Hepatocyte (in vitro differentiated cells): ENCODE data around the gene CEP170B. TPM values are rescaled to one million over a fixed set of nuclear protein-coding genes. Genes with fewer than 3 reads are reported as not detected.
A peak's percentile ranks its signal among the peaks of the same experiment; 100 is the strongest.
"Not testable (repeated sequence)": the region's sequence is repeated elsewhere in the genome, so short reads cannot be mapped to it uniquely, and the experiment has no call there.

Source experiments
- DNase-seq: peaks from one replicate; pipeline ENCODE4 v3.0.0-alpha.2; 2016; ENCODE audit warnings: low spot score
- H2AFZ ChIP-seq: fragments of 200-600 bp; sonication (generic); 2 replicates; pipeline ENCODE4 v1.6.0; 2016; ENCODE audit warnings: antibody characterized with exemption, mild to moderate bottlenecking
- H3K27ac ChIP-seq: fragments of 200-600 bp; sonication (generic); 2 replicates; pipeline ENCODE4 v1.5.1; 2016; ENCODE audit warnings: mild to moderate bottlenecking
- H3K27me3 ChIP-seq: fragments of 200-600 bp; sonication (generic); 2 replicates; pipeline ENCODE4 v1.6.1; 2016
- H3K36me3 ChIP-seq: fragments of 200-600 bp; sonication (generic); replicated peaks from 2 replicates; pipeline ENCODE4 v1.5.1; 2016; ENCODE audit warnings: low read depth; ENCODE audit not compliant: insufficient read depth
- H3K4me1 ChIP-seq: fragments of 200-600 bp; sonication (generic); 2 replicates; pipeline ENCODE4 v1.5.1; 2016; ENCODE audit warnings: mild to moderate bottlenecking, moderate library complexity; ENCODE audit not compliant: insufficient read depth
- H3K4me2 ChIP-seq: fragments of 200-600 bp; sonication (generic); 2 replicates; pipeline ENCODE4 v1.6.0; 2016
- H3K4me3 ChIP-seq: fragments of 200-600 bp; sonication (generic); 2 replicates; pipeline ENCODE4 v1.5.1; 2016; ENCODE audit warnings: mild to moderate bottlenecking
- H3K79me2 ChIP-seq: fragments of 200-600 bp; sonication (generic); 2 replicates; pipeline ENCODE4 v1.6.0; 2017; ENCODE audit warnings: mild to moderate bottlenecking
- H3K9me2 ChIP-seq: fragments of 200-600 bp; sonication (generic); replicated peaks from 2 replicates; pipeline ENCODE4 v1.6.0; 2017; ENCODE audit warnings: mild to moderate bottlenecking; ENCODE audit not compliant: insufficient read depth
- H3K9me3 ChIP-seq: fragments of 200-600 bp; sonication (generic); 2 replicates; pipeline ENCODE4 v1.5.1; 2016; ENCODE audit warnings: low read depth, mild to moderate bottlenecking
- H4K20me1 ChIP-seq: fragments of 200-600 bp; sonication (generic); 2 replicates; pipeline ENCODE4 v1.6.0; 2016; ENCODE audit warnings: mild to moderate bottlenecking; ENCODE audit not compliant: insufficient read depth, poor library complexity, severe bottlenecking
- EZH2 ChIP-seq: fragments of 200-600 bp; sonication (generic); IDR thresholded peaks from 2 replicates; pipeline ENCODE4 v1.6.1; 2016; ENCODE audit warnings: antibody characterized with exemption, mild to moderate bottlenecking, borderline replicate concordance
- EZH2phosphoT487 ChIP-seq: fragments of 200-600 bp; sonication (generic); IDR thresholded peaks from one replicate; pipeline ENCODE4 v1.6.1; 2018; ENCODE audit warnings: antibody characterized with exemption, mild to moderate bottlenecking, low read depth, moderate library complexity; ENCODE audit not compliant: unreplicated experiment, severe bottlenecking
- WGBS: methylation state at CpG from one replicate; pipeline ENCODE4 v1.1.6; 2016; ENCODE audit warnings: low lambda C conversion rate; ENCODE audit errors: missing lambda C conversion rate; 5-methylcytosine and 5-hydroxymethylcytosine counted together
- polyA plus RNA-seq: library from polyadenylated mRNA; unstranded; fragments of >200 nt; fragmentation: Nextera tagmentation; extraction: Ambion mirVana; gene quantifications from 2 replicates; pipeline ENCODE4 v1.2.1, GENCODE V29; 2016
- total RNA-seq: library from RNA; depleted of rRNA; stranded (reverse); fragments of >200 nt; gene quantifications from 2 replicates; pipeline ENCODE4 v1.2.3, GENCODE V29; 2014
- TF ChIP-seq, protein P1 (sequence below): fragments of 200-600 bp; sonication (generic); IDR thresholded peaks from 2 replicates; pipeline ENCODE4 v1.5.1; 2016; ENCODE audit warnings: antibody characterized with exemption, mild to moderate bottlenecking; ENCODE audit not compliant: poor library complexity

The CEP170B gene
- total and polyA plus RNA-seq, 2 experiments from 2014 or later: 7.6 to 20.3 TPM

DNA sequence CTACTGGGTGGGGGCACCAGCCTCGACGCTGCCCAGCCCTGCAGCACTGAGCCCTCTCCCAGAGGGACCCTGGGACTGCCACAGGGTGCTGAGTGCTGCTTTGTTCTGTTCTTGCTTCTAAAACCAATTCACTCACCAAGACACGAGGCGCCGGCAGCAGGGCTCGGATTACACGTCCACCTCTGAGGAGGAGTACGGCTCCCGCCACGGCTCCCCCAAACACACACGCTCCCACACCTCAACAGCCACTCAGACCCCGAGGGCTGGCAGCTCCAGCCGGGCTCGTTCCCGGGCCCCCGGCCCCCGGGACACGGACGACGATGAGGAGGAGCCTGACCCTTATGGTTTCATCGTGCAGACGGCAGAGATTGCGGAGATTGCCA is 24.3 kb downstream of the CEP170B start:
- no peaks in the 10 kb centered on the region for H3K27me3 ChIP-seq

DNA sequence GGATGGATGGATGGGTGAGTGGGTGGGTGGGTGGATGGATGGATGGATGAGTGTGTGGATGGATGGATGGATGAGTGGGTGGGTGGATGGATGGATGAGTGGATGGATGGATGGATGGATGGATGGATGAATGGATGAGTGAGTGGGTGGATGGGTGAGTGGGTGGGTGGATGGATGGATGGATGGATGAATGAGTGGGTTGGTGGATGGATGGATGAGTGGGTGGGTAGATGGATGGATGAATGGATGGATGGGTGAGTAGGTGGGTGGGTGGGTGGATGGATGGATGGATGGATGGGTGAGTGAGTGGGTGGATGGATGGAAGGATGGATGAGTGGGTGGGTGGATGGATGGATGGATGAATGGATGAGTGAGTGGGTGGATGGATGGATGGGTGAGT is 25.2 kb downstream of the CEP170B start:
- not testable (repeated sequence) for H3K4me2 ChIP-seq, H2AFZ ChIP-seq, H3K4me1 ChIP-seq, H3K4me3 ChIP-seq, H3K36me3 ChIP-seq, H3K9me3 ChIP-seq, H3K27me3 ChIP-seq, H3K79me2 ChIP-seq, H3K9me2 ChIP-seq, DNase-seq, H3K27ac ChIP-seq, H4K20me1 ChIP-seq

More for the DNA sequence above, 24.3 kb downstream of the CEP170B start:
- Histone ChIP-seq H3K9me3 (no peaks in the 10 kb centered on the region), H4K20me1 (no peaks in the 10 kb centered on the region), H2AFZ (no peak overlapping the region), H3K27ac (no peak overlapping the region), H3K4me3 (no peak overlapping the region), H3K36me3 (no peaks in the 10 kb centered on the region), H3K4me1 (no peaks in the 10 kb centered on the region), H3K9me2 (no peaks in the 10 kb centered on the region), H3K4me2 (no peak overlapping the region), H3K79me2 (no peaks in the 10 kb centered on the region)
- TF ChIP-seq EZH2 (no peak), EZH2phosphoT487 (no peak)
- no peak for DNase-seq
- WGBS: 95% methylated on average over 23 of the region's 23 CpGs

DNA sequence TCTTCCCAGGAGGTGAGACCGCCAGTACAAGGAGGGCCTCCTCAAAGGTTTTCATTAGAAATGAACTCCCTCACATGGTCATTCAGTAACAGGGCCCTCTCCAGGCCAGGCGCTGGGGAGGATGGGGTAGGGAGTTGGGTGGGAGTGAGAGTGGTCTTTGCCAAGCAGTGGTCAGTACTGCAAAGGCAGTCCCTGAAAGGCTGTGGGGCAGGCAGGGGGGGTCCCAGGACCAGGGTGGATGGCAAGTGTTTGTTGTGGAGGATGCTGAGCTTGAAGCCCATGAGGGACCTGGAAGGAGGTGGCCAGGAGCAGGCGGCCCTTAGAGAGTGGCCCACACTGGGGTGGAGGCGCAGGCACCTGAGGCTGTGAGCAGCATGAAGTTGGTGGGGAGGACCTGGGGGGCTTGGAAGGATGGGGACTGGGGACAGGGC is 26.1 kb downstream of the CEP170B start:
- Histone ChIP-seq H2AFZ (no peak overlapping the region), H3K36me3 (no peaks in the 10 kb centered on the region), H3K9me3 (no peaks in the 10 kb centered on the region), H3K9me2 (no peaks in the 10 kb centered on the region), H3K27ac (no peak overlapping the region), H3K27me3 (no peaks in the 10 kb centered on the region), H3K4me3 (no peak overlapping the region), H3K4me2 (no peak overlapping the region), H3K79me2 (no peaks in the 10 kb centered on the region), H4K20me1 (no peaks in the 10 kb centered on the region), H3K4me1 (no peaks in the 10 kb centered on the region)
- WGBS: 93% methylated on average over 4 of the region's 4 CpGs
- TF ChIP-seq EZH2 (no peak), EZH2phosphoT487 (no peak)
- TF ChIP-seq, protein P1, sequence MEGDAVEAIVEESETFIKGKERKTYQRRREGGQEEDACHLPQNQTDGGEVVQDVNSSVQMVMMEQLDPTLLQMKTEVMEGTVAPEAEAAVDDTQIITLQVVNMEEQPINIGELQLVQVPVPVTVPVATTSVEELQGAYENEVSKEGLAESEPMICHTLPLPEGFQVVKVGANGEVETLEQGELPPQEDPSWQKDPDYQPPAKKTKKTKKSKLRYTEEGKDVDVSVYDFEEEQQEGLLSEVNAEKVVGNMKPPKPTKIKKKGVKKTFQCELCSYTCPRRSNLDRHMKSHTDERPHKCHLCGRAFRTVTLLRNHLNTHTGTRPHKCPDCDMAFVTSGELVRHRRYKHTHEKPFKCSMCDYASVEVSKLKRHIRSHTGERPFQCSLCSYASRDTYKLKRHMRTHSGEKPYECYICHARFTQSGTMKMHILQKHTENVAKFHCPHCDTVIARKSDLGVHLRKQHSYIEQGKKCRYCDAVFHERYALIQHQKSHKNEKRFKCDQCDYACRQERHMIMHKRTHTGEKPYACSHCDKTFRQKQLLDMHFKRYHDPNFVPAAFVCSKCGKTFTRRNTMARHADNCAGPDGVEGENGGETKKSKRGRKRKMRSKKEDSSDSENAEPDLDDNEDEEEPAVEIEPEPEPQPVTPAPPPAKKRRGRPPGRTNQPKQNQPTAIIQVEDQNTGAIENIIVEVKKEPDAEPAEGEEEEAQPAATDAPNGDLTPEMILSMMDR: no peak
- DNase-seq: peak; percentile 3

DNA sequence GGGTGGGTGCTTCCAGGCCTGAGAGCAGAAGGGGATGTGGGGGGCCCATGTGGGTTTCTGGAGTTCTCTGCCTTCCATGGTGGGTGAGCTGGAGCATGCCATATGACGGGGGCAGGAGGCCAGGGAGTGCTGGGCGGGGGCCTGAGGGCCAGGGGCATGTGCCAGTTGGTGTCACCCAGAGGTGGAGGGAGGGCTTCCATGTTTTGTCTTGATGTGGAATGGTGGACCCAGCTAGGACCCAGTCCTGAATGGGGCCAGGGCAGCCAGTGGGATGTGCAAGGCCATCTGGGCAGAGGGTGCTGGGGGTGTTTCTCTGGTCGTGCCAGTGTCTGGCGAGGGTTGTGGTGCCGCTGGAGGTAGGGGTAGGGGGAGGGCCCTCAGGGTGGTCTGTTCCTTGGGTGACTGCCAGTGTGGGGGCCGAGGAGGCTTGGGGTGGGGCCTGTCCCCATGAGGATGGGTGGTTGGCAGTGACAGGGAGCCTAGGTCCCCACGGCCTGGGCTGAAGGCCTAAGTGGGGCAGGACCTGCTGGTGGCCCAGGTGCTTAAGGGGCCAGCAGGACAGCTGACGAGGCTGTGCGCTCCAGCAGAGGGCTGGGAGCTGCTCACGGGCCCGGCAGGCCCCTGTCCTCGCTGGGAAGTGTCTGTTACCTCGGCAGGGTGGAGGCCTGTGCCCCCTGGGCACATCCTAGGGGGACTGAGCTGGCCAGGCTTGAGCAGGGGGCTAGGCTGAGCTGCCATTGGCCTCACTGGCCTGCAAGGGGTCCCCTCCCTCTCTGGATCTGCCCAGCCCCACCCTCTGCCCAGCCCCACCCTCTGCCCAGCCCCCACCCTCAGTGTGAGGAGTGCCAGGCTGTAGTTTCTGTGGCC is 26.8 kb downstream of the CEP170B start:
- no peak overlapping the region for H3K4me2 ChIP-seq
- H3K9me2 ChIP-seq: no peaks in the 10 kb centered on the region
- no peaks in the 10 kb centered on the region for H3K4me1 ChIP-seq
- no peaks in the 10 kb centered on the region for H4K20me1 ChIP-seq
- no peak overlapping the region for H3K27ac ChIP-seq
- no peaks in the 10 kb centered on the region for H3K36me3 ChIP-seq
- H3K9me3 ChIP-seq: no peaks in the 10 kb centered on the region
- H3K79me2 ChIP-seq: no peaks in the 10 kb centered on the region
- DNase-seq: peak; percentile 5
- 84% methylated on average over 8 of the region's 13 CpGs for WGBS
- TF ChIP-seq EZH2: no peak
- no peak for TF ChIP-seq EZH2phosphoT487
- TF ChIP-seq, protein P1: no peak
- no peak overlapping the region for H3K4me3 ChIP-seq
- no peak overlapping the region for H2AFZ ChIP-seq
- H3K27me3 ChIP-seq: no peaks in the 10 kb centered on the region
